DND-41 (cell line): ENCODE results near the gene SNX25.
A peak's percentile ranks its signal among the peaks of the same experiment; 100 is the strongest.

Source experiments
- ATAC-seq: fragments of 200-7000 bp; cut with Tn5 transposase; 3 replicates; pipeline ENCODE4 v1.9.1; 2021; ENCODE audit warnings: low read depth; ENCODE audit not compliant: insufficient read depth
- DNase-seq: peaks from one replicate; pipeline ENCODE4 v3.0.0-alpha.2; 2020
- H2AFZ ChIP-seq: 2 replicates; pipeline ENCODE4 v1.6.0; 2012; ENCODE audit warnings: low read depth, low read length
- H3K27ac ChIP-seq: 2 replicates; pipeline ENCODE4 v1.5.1; 2012; ENCODE audit warnings: low read length, inconsistent platforms
- H3K27me3 ChIP-seq: fragments of 200-600 bp; sonication (generic); 2 replicates; pipeline ENCODE4 v1.6.0; 2012; ENCODE audit warnings: low read length, mild to moderate bottlenecking, inconsistent platforms; ENCODE audit not compliant: insufficient read depth, poor library complexity
- H3K36me3 ChIP-seq: 2 replicates; pipeline ENCODE4 v1.5.1; 2012; ENCODE audit warnings: low read length, inconsistent platforms; ENCODE audit not compliant: insufficient read depth
- H3K4me1 ChIP-seq: 2 replicates; pipeline ENCODE4 v1.5.1; 2012; ENCODE audit warnings: mild to moderate bottlenecking, low read length; ENCODE audit not compliant: insufficient read depth
- H3K4me2 ChIP-seq: 2 replicates; pipeline ENCODE4 v1.6.0; 2012; ENCODE audit warnings: mild to moderate bottlenecking, moderate library complexity, low read length, inconsistent platforms; ENCODE audit not compliant: insufficient read depth
- H3K4me3 ChIP-seq, 2 experiments: fragments of 200-600 bp in 1 of 2; shearing (Covaris generic) in 1 of 2; 2 replicates each; pipeline ENCODE4 v1.5.1; 2012 to 2016; ENCODE audit warnings: inconsistent platforms in 2 of 2, low read length in 2 of 2, mild to moderate bottlenecking in 2 of 2, low read depth in 1 of 2, moderate library complexity in 1 of 2
- H3K79me2 ChIP-seq: 2 replicates; pipeline ENCODE4 v1.6.0; 2012; ENCODE audit warnings: low read length, inconsistent platforms; ENCODE audit not compliant: insufficient read depth
- H3K9ac ChIP-seq: 2 replicates; pipeline ENCODE4 v1.6.0; 2012; ENCODE audit warnings: low read depth, mild to moderate bottlenecking, inconsistent platforms, low read length, moderate library complexity
- H3K9me3 ChIP-seq: 2 replicates; pipeline ENCODE4 v1.5.1; 2012; ENCODE audit warnings: low read length, moderate library complexity, mild to moderate bottlenecking, inconsistent platforms; ENCODE audit not compliant: insufficient read depth, severe bottlenecking
- H4K20me1 ChIP-seq: 2 replicates; pipeline ENCODE4 v1.6.0; 2012; ENCODE audit warnings: low read length; ENCODE audit not compliant: insufficient read depth
- EZH2 ChIP-seq: IDR thresholded peaks from 3 replicates; pipeline ENCODE4 v1.6.1; 2012; ENCODE audit warnings: borderline replicate concordance, low read depth, mild to moderate bottlenecking, moderate library complexity, low read length, inconsistent platforms; ENCODE audit not compliant: severe bottlenecking
- TF ChIP-seq, protein P1 (sequence below): IDR thresholded peaks from 2 replicates; pipeline ENCODE4 v1.5.1; 2012; ENCODE audit warnings: borderline replicate concordance, low read length, moderate library complexity, mild to moderate bottlenecking; ENCODE audit not compliant: poor library complexity, severe bottlenecking; ENCODE audit errors: extremely low read depth

Gene SNX25

DNA sequence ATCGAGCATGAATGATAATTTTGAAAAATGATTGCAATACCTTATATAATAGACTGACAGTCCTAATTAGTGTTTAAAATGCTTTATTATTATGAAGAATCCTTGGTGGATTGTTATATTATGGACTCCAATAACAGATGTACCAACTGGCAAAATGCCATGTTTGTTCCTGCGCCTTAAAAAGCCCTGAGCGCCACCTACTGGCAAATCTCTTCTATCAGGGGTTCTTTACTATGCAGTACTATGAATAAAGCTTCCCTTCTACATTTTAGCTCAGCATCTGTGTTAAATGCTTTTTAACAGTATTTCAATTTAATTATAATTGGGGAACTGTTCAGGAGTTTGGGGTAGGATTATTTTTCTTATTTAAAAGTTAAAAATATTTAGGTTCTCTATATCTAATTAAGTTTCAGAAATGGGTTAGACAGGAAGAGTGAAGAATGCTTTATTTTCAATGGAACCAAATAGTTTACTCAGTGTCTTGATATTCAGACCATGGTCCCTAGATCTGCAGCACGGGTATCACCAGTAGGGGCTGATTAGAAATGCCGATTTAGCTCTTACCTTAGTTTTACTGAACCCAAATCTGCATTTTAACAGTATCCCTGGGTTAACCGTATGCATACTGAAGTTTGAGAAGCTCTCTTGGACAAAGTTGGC is 25.6 kb upstream of the SNX25 start:
- TF ChIP-seq EZH2, result no peak
- TF ChIP-seq, protein P1, sequence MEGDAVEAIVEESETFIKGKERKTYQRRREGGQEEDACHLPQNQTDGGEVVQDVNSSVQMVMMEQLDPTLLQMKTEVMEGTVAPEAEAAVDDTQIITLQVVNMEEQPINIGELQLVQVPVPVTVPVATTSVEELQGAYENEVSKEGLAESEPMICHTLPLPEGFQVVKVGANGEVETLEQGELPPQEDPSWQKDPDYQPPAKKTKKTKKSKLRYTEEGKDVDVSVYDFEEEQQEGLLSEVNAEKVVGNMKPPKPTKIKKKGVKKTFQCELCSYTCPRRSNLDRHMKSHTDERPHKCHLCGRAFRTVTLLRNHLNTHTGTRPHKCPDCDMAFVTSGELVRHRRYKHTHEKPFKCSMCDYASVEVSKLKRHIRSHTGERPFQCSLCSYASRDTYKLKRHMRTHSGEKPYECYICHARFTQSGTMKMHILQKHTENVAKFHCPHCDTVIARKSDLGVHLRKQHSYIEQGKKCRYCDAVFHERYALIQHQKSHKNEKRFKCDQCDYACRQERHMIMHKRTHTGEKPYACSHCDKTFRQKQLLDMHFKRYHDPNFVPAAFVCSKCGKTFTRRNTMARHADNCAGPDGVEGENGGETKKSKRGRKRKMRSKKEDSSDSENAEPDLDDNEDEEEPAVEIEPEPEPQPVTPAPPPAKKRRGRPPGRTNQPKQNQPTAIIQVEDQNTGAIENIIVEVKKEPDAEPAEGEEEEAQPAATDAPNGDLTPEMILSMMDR, result peak; percentile 79

DNA sequence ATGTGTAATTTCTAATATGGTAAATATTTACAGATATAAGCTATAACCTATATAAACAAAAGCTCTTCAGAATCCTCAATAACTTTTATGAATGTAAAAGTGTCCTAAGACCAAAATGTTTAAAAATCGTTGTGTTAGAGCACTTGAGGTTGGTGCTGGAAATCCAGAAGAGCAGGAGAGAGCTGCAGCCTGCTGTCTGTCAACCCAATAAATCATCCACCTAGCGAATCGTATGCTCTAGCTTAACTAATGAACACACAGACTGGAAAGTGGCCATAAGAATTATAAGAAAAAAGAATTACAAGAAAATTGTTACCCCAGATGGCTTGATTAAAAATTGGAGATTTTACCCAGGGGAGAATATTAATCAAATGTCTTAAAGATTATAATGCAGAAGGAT is 22.6 kb upstream of the SNX25 start:
- no peak for TF ChIP-seq EZH2
- TF ChIP-seq, protein P1, result no peak
- H3K4me3 ChIP-seq, result no peak overlapping the region
- no peak overlapping the region for H2AFZ ChIP-seq
- H3K9me3 ChIP-seq, result no peaks in the 10 kb centered on the region
- H3K79me2 ChIP-seq, result peaks cover 17% of the 10 kb centered on the region
- H3K4me2 ChIP-seq, result no peak overlapping the region
- DNase-seq (no peak), ATAC-seq (no peak)
- H3K9ac ChIP-seq, result no peak overlapping the region
- H3K27me3 ChIP-seq, result no peaks in the 10 kb centered on the region
- peaks cover 20% of the 10 kb centered on the region; the same call in 1 of the 2 replicates for H4K20me1 ChIP-seq
- no peak overlapping the region for H3K27ac ChIP-seq
- peaks cover 33% of the 10 kb centered on the region for H3K36me3 ChIP-seq
- H3K4me1 ChIP-seq, result no peaks in the 10 kb centered on the region

More for the DNA sequence above, 25.6 kb upstream of the SNX25 start:
- peaks cover 34% of the 10 kb centered on the region for H4K20me1 ChIP-seq
- no peak overlapping the region for H3K4me3 ChIP-seq
- no peak overlapping the region for H3K9ac ChIP-seq
- no peak overlapping the region for H3K27ac ChIP-seq
- H3K36me3 ChIP-seq, result peaks cover 18% of the 10 kb centered on the region
- no peak overlapping the region for H2AFZ ChIP-seq
- no peaks in the 10 kb centered on the region for H3K4me1 ChIP-seq
- H3K27me3 ChIP-seq, result no peaks in the 10 kb centered on the region
- peak; percentile 75 for DNase-seq
- ATAC-seq, result peak; percentile 86
- H3K4me2 ChIP-seq, result no peak overlapping the region
- H3K9me3 ChIP-seq, result no peaks in the 10 kb centered on the region
- peaks cover 24% of the 10 kb centered on the region for H3K79me2 ChIP-seq

DNA sequence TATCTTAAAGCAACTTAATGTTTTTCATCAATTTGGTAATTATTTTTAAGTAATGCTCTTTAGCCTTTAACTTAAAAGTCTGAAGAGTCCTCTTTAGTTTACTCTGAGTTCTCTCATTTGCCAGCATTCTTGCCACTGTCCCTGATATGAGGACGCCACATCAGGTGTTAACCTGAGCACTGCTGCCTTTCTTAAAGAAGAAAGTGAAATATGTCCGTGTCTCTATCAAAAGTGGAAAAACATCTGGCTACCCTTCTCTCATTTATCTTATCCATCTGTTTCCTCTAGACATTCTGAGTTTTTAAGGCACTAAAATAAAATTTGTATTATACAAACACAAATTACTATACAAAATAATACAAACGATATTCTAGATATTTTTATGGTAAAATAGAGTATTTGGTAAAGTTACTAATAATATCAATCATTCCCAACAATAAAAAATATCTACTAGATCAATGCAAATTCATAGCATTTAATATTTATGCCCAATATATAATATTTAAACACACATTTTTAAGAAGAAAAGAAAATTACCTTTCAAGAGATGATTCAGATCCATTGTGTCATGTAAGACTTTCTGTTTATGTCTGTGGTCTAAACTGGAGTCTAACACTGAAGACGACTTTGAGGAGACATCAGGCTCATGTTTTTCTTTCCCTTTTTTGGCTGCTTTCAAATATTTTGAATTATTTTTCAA is 19.6 kb upstream of the SNX25 start:
- Histone ChIP-seq H3K9ac (no peak overlapping the region), H3K9me3 (no peaks in the 10 kb centered on the region), H3K4me2 (no peak overlapping the region), H3K27ac (no peak overlapping the region), H3K4me1 (no peaks in the 10 kb centered on the region), H3K4me3 (no peak overlapping the region), H3K27me3 (no peaks in the 10 kb centered on the region), H2AFZ (no peak overlapping the region), H4K20me1 (peaks cover 3% of the 10 kb centered on the region; the same call in 1 of the 2 replicates), H3K79me2 (peaks cover 15% of the 10 kb centered on the region), H3K36me3 (peaks cover 26% of the 10 kb centered on the region)
- DNase-seq (no peak), ATAC-seq (no peak)
- TF ChIP-seq EZH2, result no peak
- TF ChIP-seq, protein P1, result no peak
